Rectal smooth muscle tissue (tissue), 1 donor: ENCODE results near the gene PARP8.

Experiments used
- H3K27ac ChIP-seq: one replicate; pipeline ENCODE4 v1.7.0; 2013; ENCODE audit warnings: low read depth, low read length, inconsistent platforms
- H3K27me3 ChIP-seq: one replicate; pipeline ENCODE4 v1.7.0; 2013; ENCODE audit warnings: low read length; ENCODE audit not compliant: control insufficient read depth, insufficient read depth
- H3K36me3 ChIP-seq: one replicate; pipeline ENCODE4 v1.7.0; 2013; ENCODE audit warnings: low read length; ENCODE audit not compliant: control insufficient read depth, insufficient read depth
- H3K4me1 ChIP-seq: one replicate; pipeline ENCODE4 v1.7.0; 2013; ENCODE audit warnings: low read length; ENCODE audit not compliant: control insufficient read depth, insufficient read depth
- H3K4me3 ChIP-seq: one replicate; pipeline ENCODE4 v1.7.0; 2013; ENCODE audit warnings: low read length
- H3K9ac ChIP-seq: one replicate; pipeline ENCODE4 v1.7.0; 2013; ENCODE audit warnings: low read length

The PARP8 gene

GRCh38 chr5:50717651-50718050 is 51.2 kb downstream of the PARP8 start:
- H3K4me1 ChIP-seq: no peaks in the 10 kb centered on the region
- H3K27ac ChIP-seq: no peak overlapping the region
- H3K9ac ChIP-seq: no peak overlapping the region
- H3K4me3 ChIP-seq: no peak overlapping the region
- H3K36me3 ChIP-seq: no peaks in the 10 kb centered on the region
- no peaks in the 10 kb centered on the region for H3K27me3 ChIP-seq

DNA sequence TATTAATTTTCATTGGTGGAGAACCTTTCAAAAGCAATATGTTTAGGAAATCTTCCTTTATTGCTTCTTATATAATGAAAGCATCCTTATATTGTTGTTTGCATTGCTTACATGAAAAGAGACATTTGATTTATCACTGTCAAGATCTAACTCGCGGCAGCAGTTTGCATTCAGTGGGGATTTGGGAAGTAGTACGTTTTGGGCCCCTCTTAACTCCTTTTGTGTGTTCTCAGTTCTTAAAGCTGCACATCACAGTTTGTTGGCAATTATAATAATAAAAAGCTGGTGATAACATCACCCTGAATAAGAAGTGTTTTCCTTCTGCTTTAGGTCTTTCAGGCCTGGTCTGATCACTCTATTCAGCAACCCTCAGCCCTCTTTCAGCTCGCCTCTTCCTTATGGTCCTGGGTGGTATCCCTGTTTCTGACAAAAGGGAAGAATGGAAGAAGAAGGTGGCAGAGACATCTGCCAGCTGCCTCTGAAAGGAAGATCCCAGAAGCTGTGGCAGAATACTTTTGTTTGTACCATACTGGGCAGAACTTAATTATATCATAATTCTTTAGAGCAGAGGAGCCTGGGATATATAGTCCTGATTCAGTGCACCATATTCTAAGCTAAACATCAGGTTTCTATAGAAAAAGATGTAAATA is 53.7 kb downstream of the PARP8 start:
- H3K27me3 ChIP-seq: no peaks in the 10 kb centered on the region
- H3K27ac ChIP-seq: no peak overlapping the region
- no peak overlapping the region for H3K9ac ChIP-seq
- H3K4me1 ChIP-seq: no peaks in the 10 kb centered on the region
- H3K36me3 ChIP-seq: no peaks in the 10 kb centered on the region
- H3K4me3 ChIP-seq: no peak overlapping the region

DNA sequence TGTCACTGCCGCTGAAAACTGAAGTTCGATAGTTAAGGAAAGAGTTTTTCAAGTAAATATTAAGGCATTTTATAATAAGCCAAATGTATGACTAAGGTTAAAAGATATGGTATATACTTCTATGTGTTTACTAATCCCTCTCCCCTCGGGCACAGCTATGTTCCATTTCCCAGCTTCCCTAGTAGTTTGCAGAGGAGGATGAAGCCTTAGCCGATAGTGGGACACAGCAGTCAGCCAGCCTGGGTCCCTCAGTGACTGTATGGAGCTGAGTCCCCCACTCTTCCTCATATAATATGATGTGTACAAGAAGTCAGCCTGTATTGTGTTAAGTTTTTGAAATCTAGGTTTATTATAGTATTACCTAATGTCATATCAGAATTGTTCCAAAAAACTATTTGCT is 55.8 kb downstream of the PARP8 start:
- no peaks in the 10 kb centered on the region for H3K36me3 ChIP-seq
- H3K4me1 ChIP-seq: no peaks in the 10 kb centered on the region
- H3K27me3 ChIP-seq: no peaks in the 10 kb centered on the region
- no peak overlapping the region for H3K4me3 ChIP-seq
- H3K27ac ChIP-seq: no peak overlapping the region
- H3K9ac ChIP-seq: no peak overlapping the region

- no peak overlapping the region for H3K27ac ChIP-seq
Observed at GRCh38 chr5:50724262-50724661, 57.8 kb downstream of the PARP8 start.

DNA sequence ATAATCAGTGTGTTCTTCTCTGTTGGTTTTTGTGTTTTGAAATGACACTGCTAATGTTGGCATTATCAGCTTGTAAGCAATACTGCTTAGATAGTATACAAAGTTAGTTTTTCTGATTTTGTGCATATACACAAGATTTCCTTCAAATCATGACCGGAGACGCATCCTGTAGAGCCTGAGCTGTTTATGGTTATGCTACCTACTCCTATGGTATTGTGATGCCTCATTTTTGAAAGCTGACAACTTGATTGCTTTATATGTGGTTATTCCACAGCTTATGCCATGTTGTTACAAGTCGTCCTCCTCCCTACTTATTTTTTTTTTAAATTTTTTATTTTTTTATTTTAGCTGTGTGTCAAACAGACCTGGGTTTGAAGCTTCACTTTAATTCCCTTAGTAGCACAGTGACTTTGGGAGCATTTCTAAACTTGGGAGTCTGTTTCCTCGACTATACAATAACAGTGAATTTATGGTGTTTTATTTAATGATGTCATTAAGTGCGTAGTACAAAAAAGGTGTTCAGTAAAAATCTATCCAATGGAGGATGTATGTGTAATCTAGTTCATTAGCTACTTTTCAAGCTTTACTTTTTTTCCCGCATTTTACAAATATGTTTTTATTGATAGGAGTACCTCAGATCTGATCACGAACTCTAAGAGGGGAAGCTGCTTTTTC is 59.5 kb downstream of the PARP8 start:
- H3K4me1 ChIP-seq: no peaks in the 10 kb centered on the region
- H3K27me3 ChIP-seq: no peaks in the 10 kb centered on the region
- no peak overlapping the region for H3K9ac ChIP-seq
- H3K27ac ChIP-seq: no peak overlapping the region
- H3K4me3 ChIP-seq: no peak overlapping the region
- H3K36me3 ChIP-seq: no peaks in the 10 kb centered on the region

More at GRCh38 chr5:50724262-50724661, 57.8 kb downstream of the PARP8 start:
- no peak overlapping the region for H3K4me3 ChIP-seq
- no peaks in the 10 kb centered on the region for H3K4me1 ChIP-seq
- no peaks in the 10 kb centered on the region for H3K36me3 ChIP-seq
- H3K9ac ChIP-seq: no peak overlapping the region
- H3K27me3 ChIP-seq: no peaks in the 10 kb centered on the region

GRCh38 chr5:50726475-50727148 is 60.2 kb downstream of the PARP8 start:
- Histone ChIP-seq H3K4me1 (no peaks in the 10 kb centered on the region), H3K36me3 (no peaks in the 10 kb centered on the region), H3K27ac (no peak overlapping the region), H3K27me3 (no peaks in the 10 kb centered on the region), H3K4me3 (no peak overlapping the region), H3K9ac (no peak overlapping the region)

DNA sequence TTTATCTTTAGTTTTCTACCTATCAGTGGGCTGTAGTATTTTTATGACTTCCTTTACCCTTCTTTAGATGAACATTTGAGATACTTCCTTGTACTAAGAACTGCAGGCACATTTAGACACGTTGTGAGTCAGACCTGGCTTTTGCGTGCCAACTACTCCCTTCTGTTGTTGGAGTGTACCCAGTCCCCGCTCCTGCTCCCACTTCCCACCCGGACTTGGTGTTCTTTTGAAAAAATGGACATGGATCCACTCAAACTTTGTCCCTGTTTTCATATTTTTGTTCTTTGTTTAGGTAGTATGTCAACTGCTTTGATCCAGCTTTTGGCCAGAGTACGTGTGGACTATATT is 60.7 kb downstream of the PARP8 start:
- Histone ChIP-seq H3K4me1 (no peaks in the 10 kb centered on the region), H3K27me3 (no peaks in the 10 kb centered on the region), H3K9ac (no peak overlapping the region), H3K27ac (no peak overlapping the region), H3K4me3 (no peak overlapping the region), H3K36me3 (no peaks in the 10 kb centered on the region)

DNA sequence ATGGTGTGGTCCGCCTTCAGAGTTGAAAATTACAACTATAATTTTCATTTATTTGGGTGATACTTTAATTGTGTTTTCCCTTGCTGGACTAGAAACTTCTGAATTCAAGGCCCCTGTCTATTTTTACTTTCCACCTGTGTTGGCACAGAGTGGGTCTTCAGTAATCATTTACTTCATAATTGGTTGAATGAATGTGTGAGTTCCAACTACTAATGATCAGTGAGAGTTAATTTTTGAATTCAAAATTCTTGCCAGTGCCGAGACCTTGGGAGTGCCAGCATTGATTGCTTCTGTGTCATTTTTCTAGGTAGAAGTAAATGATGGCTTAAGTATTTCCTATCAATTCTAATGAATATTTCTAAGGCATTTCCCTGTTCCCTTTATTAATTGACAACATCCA is 61.4 kb downstream of the PARP8 start:
- Histone ChIP-seq H3K4me1 (no peaks in the 10 kb centered on the region), H3K27ac (no peak overlapping the region), H3K36me3 (no peaks in the 10 kb centered on the region), H3K9ac (no peak overlapping the region), H3K4me3 (no peak overlapping the region), H3K27me3 (no peaks in the 10 kb centered on the region)

GRCh38 chr5:50730336-50730735 is 63.9 kb downstream of the PARP8 start:
- no peak overlapping the region for H3K27ac ChIP-seq
- H3K27me3 ChIP-seq: no peaks in the 10 kb centered on the region
- no peak overlapping the region for H3K9ac ChIP-seq
- H3K36me3 ChIP-seq: no peaks in the 10 kb centered on the region
- H3K4me1 ChIP-seq: no peaks in the 10 kb centered on the region
- no peak overlapping the region for H3K4me3 ChIP-seq

DNA sequence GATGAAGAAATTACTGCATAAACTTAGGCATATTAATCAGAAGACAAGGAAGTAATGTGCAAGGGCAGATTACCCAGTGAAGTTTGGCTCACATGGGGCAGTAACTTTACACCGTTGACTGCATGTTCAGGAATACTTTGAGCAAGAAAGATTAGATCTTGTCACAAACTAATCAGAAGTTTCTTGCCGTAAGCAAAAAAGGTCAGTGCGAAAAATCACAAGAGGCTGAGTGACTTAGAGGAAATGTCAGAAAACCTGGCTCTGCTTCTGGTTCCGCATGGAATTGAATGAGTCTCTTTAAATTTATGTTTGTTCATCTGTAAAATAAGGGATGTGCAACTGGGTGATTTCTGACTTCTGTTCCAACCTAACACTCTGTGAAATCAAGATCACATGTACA is 64.4 kb downstream of the PARP8 start:
- H3K36me3 ChIP-seq: no peaks in the 10 kb centered on the region
- no peaks in the 10 kb centered on the region for H3K27me3 ChIP-seq
- no peak overlapping the region for H3K4me3 ChIP-seq
- H3K4me1 ChIP-seq: no peaks in the 10 kb centered on the region
- H3K9ac ChIP-seq: no peak overlapping the region
- H3K27ac ChIP-seq: no peak overlapping the region

DNA sequence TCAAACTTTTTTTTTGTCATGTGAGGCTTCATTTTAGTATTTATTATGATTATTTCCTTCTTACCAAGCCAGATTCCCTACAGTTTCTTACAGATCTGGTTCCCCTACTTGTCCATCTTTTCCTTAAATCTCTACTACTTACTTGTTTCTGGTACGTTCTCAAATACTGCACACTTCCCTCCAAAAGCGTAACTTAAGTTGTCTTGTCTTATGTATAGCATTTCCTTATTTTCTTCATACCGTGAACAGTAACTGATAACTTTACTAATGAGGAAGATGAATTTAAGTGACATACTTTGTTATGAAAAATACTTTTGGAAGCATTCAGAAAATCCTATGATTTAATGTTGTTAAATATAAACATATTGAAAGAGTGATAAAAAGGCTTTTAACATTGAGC is 67.3 kb downstream of the PARP8 start:
- Histone ChIP-seq H3K36me3 (no peaks in the 10 kb centered on the region), H3K4me3 (no peak overlapping the region), H3K9ac (no peak overlapping the region), H3K4me1 (no peaks in the 10 kb centered on the region), H3K27ac (no peak overlapping the region), H3K27me3 (no peaks in the 10 kb centered on the region)

GRCh38 chr5:50738864-50739263 is 72.4 kb downstream of the PARP8 start:
- Histone ChIP-seq H3K27me3 (no peaks in the 10 kb centered on the region), H3K4me1 (no peaks in the 10 kb centered on the region), H3K36me3 (no peaks in the 10 kb centered on the region), H3K27ac (no peak overlapping the region), H3K9ac (no peak overlapping the region), H3K4me3 (no peak overlapping the region)

GRCh38 chr5:50740832-50741231 is 74.4 kb downstream of the PARP8 start:
- Histone ChIP-seq H3K9ac (no peak overlapping the region), H3K27ac (no peak overlapping the region), H3K4me1 (peaks cover 4% of the 10 kb centered on the region), H3K36me3 (no peaks in the 10 kb centered on the region), H3K27me3 (no peaks in the 10 kb centered on the region), H3K4me3 (no peak overlapping the region)
